ENCODE results near the gene RDH11.

GRCh38 chr14:67643713-67644112 is 51.9 kb downstream of the RDH11 start:
- TF ChIP-seq EP300 (IDR thresholded peaks at IDR 0.05; ENCODE audit: low read depth) (no peak), POLR2AphosphoS5 (IDR thresholded peaks at IDR 0.05) (no peak), CTCF (IDR thresholded peaks at IDR 0.05) (no peak), POLR2A (IDR thresholded peaks at IDR 0.05) (no peak)
